Measurements from ENCODE around the gene FKTN.

- no peak for TF ChIP-seq EP300 (IDR thresholded peaks at IDR 0.05)
- TF ChIP-seq CTCF (IDR thresholded peaks at IDR 0.05), result no peak
Observed at GRCh38 chr9:105681724-105682123, 123.8 kb downstream of the FKTN start.
